GM12878 (cell line): ENCODE results near the gene RAB3A. TPM values are rescaled to one million over a fixed set of nuclear protein-coding genes. Genes with fewer than 3 reads are reported as not detected.
A peak's percentile ranks its signal among the peaks of the same experiment; 100 is the strongest.

ENCODE experiments used
- ATAC-seq: fragments of 200-7000 bp; cut with Tn5 transposase; 3 replicates; pipeline ENCODE4 v1.9.1; 2020; ENCODE audit warnings: mild to moderate bottlenecking, moderate library complexity
- BruUV-seq: library from RNA; stranded (reverse); fragments of 400-500 nt; replicated peaks from 2 replicates; lab custom pipeline; 2021; lab: Mats Ljungman, UMichigan
- CTCF ChIA-PET: fragments of 300-600 bp; sonication (Branson Sonifier 250); formaldehyde crosslinking; extraction: SDS; loops from one replicate; lab custom pipeline; 2021; ENCODE audit warnings: inconsistent platforms; lab: Yijun Ruan, JAX
- POLR2A ChIA-PET: fragments of 350-600 bp; formaldehyde crosslinking; extraction: SDS; loops from one replicate; lab custom pipeline; 2021; ENCODE audit warnings: inconsistent platforms; lab: Charles Lee
- RAD21 ChIA-PET: fragments of 300-600 bp; sonication (Branson Sonifier 250); formaldehyde crosslinking; loops from one replicate; lab custom pipeline; 2023; ENCODE audit warnings: antibody characterized with exemption; ENCODE audit not compliant: unreplicated experiment; lab: Charles Lee
- SMC1A ChIA-PET: fragments of 300-600 bp; sonication (Branson Sonifier 250); formaldehyde crosslinking; loops from one replicate; lab custom pipeline; 2023; ENCODE audit not compliant: unreplicated experiment, uncharacterized antibody; lab: Charles Lee
- DNase-seq: peaks from one replicate; pipeline ENCODE4 v3.0.0-alpha.2; 2011; ENCODE audit warnings: low read depth, low spot score
- FAIRE-seq: peaks from 3 replicates; lab custom pipeline; 2011; peaks lifted over from hg19 to GRCh38; lab: Jason Lieb, UNC
- H2AFZ ChIP-seq: 2 replicates; pipeline ENCODE4 v1.6.0; 2011; ENCODE audit warnings: low read depth, low read length, control low read depth; ENCODE audit not compliant: control insufficient read depth
- H3K27ac ChIP-seq: 2 replicates; pipeline ENCODE4 v1.5.1; 2011; ENCODE audit warnings: control low read depth; ENCODE audit not compliant: control insufficient read depth, insufficient read depth
- H3K27me3 ChIP-seq, 2 experiments: replicated peaks in 1 of 2; 2 replicates each; pipeline versions ENCODE4 v1.6.0 to v1.6.1; 2011; ENCODE audit warnings: low read length in 1 of 2; ENCODE audit not compliant: control insufficient read depth in 2 of 2, insufficient read depth in 2 of 2
- H3K36me3 ChIP-seq, 2 experiments: 2 replicates each; pipeline ENCODE4 v1.5.1; 2011; ENCODE audit warnings: low read length in 1 of 2; ENCODE audit not compliant: control insufficient read depth in 2 of 2, insufficient read depth in 2 of 2
- H3K4me1 ChIP-seq: 2 replicates; pipeline ENCODE4 v1.6.1; 2011; ENCODE audit warnings: mild to moderate bottlenecking, low read length, moderate library complexity, mixed read lengths; ENCODE audit not compliant: control insufficient read depth, insufficient read depth
- H3K4me2 ChIP-seq: 2 replicates; pipeline ENCODE4 v1.6.0; 2011; ENCODE audit warnings: control low read depth; ENCODE audit not compliant: control insufficient read depth, insufficient read depth
- H3K4me3 ChIP-seq: fragments of 200-600 bp; sonication (generic); 2 replicates; pipeline ENCODE4 v1.5.1; 2016
- H3K79me2 ChIP-seq: 2 replicates; pipeline ENCODE4 v1.6.0; 2011; ENCODE audit warnings: low read length; ENCODE audit not compliant: control insufficient read depth, insufficient read depth
- H3K9ac ChIP-seq: 2 replicates; pipeline ENCODE4 v1.8.0; 2011; ENCODE audit warnings: low read length, control low read depth, mixed read lengths; ENCODE audit not compliant: control insufficient read depth, insufficient read depth
- H3K9me3 ChIP-seq: replicated peaks from 3 replicates; pipeline ENCODE4 v1.5.1; 2011; ENCODE audit warnings: mild to moderate bottlenecking, low read length; ENCODE audit not compliant: control insufficient read depth, insufficient read depth
- H4K20me1 ChIP-seq: 2 replicates; pipeline ENCODE4 v1.6.0; 2011; ENCODE audit not compliant: control insufficient read depth, insufficient read depth
- MTA3 ChIP-seq: IDR thresholded peaks from 2 replicates; pipeline ENCODE4 v1.6.1; 2012; ENCODE audit warnings: low read length, inconsistent platforms, borderline replicate concordance
- NR2C2 ChIP-seq: IDR thresholded peaks from 2 replicates; pipeline ENCODE4 v1.6.1; 2011; ENCODE audit warnings: borderline replicate concordance, low read depth; ENCODE audit not compliant: control insufficient read depth, insufficient read length
- SMC3 ChIP-seq: IDR thresholded peaks from 2 replicates; pipeline ENCODE4 v1.6.1; 2011; ENCODE audit warnings: low read length, improper control_type of control experiment, borderline replicate concordance
- TCF12 ChIP-seq: IDR thresholded peaks from 2 replicates; pipeline ENCODE4 v1.6.1; 2011; ENCODE audit warnings: low read depth, mild to moderate bottlenecking, low read length
- WRNIP1 ChIP-seq: IDR thresholded peaks from 2 replicates; pipeline ENCODE4 v1.6.1; 2011; ENCODE audit warnings: low read depth, low read length, improper control_type of control experiment, borderline replicate concordance
- WGBS: methylation state at CpG from one replicate; pipeline ENCODE4 v1.1.6; 2016; ENCODE audit warnings: low lambda C conversion rate; ENCODE audit not compliant: insufficient replicate concordance, insufficient coverage; ENCODE audit errors: missing lambda C conversion rate; 5-methylcytosine and 5-hydroxymethylcytosine counted together
- in situ Hi-C: fragments of 300-500 bp; cut with MboI; formaldehyde crosslinking; loops from 9 replicates; pipeline ENCODE4 v1.14.3; 2018; ENCODE audit warnings: mixed read lengths
- intact Hi-C: fragments of 100-400 bp; cut with micrococcal nuclease; formaldehyde crosslinking; loops from one replicate; pipeline ENCODE4 v1.14.2; 2022; ENCODE audit not compliant: unreplicated experiment
- polyA plus RNA-seq, 11 experiments: library from polyadenylated mRNA; depleted of rRNA in 4 of 11; unstranded in 6 of 11; stranded (reverse) in 5 of 11; fragments of >200 nt; fragmentation: Nextera tagmentation in 4 of 11; fragmentation: Illumina TruSeq in 1 of 11; extraction: Ambion mirVana in 4 of 11; extraction: Trizol in 1 of 11; gene quantifications; 1 replicate in 1 of 11; 2 replicates in 10 of 11; pipeline versions ENCODE4 v1.2.1 to v1.2.3, GENCODE V29; 2011 to 2016; ENCODE audit warnings: inconsistent platforms in 2 of 11, missing spikeins in 2 of 11, low read depth in 1 of 11
- total RNA-seq, 4 experiments: library from RNA; depleted of rRNA in 3 of 4; stranded (reverse); fragments of >200 nt in 3 of 4; fragmentation: Illumina TruSeq in 1 of 4; extraction: Trizol in 1 of 4; gene quantifications; 2 replicates each; pipeline versions ENCODE4 v1.2.1 to v1.2.3, GENCODE V29; 2013 to 2021
- TF ChIP-seq, protein P1 (sequence below): fragments of 450-650 bp; IDR thresholded peaks from 2 replicates; pipeline ENCODE4 v1.6.1; 2018; ENCODE audit warnings: borderline replicate concordance, mild to moderate bottlenecking; ENCODE audit not compliant: partially characterized antibody
- TF ChIP-seq, protein P2 (sequence below): fragments of 450-650 bp; IDR thresholded peaks from 2 replicates; pipeline ENCODE4 v1.6.1; 2016; ENCODE audit warnings: mild to moderate bottlenecking
- TF ChIP-seq, protein P3 (sequence below), 3 experiments: IDR thresholded peaks in 2 of 3; conservative IDR thresholded peaks in 1 of 3; 2 replicates each; pipeline ENCODE4 v1.5.1; 2011; ENCODE audit warnings: low read depth in 3 of 3, low read length in 3 of 3, mild to moderate bottlenecking in 3 of 3, control low read depth in 2 of 3, moderate library complexity in 2 of 3, inconsistent platforms in 1 of 3, mixed read lengths in 1 of 3; ENCODE audit not compliant: control insufficient read depth in 2 of 3, insufficient read depth in 1 of 3; ENCODE audit errors: extremely low read depth in 1 of 3
- TF ChIP-seq, protein P4 (sequence below): fragments of 450-650 bp; conservative IDR thresholded peaks from 2 replicates; pipeline ENCODE4 v1.6.1; 2017; ENCODE audit warnings: mild to moderate bottlenecking, moderate library complexity
- TF ChIP-seq, protein P5 (sequence below): fragments of 450-650 bp; IDR thresholded peaks from 2 replicates; pipeline ENCODE4 v1.6.1; 2017; ENCODE audit warnings: mild to moderate bottlenecking, low read depth, inconsistent platforms; ENCODE audit not compliant: poor library complexity, severe bottlenecking

Gene RAB3A
- total and polyA plus RNA-seq, 10 of the 15 experiments (the other 5 are each of a cell fraction or from before 2014, with no cell fraction given): 0.07 to 3.5 (median 1.2) TPM; not detected in 1

DNA sequence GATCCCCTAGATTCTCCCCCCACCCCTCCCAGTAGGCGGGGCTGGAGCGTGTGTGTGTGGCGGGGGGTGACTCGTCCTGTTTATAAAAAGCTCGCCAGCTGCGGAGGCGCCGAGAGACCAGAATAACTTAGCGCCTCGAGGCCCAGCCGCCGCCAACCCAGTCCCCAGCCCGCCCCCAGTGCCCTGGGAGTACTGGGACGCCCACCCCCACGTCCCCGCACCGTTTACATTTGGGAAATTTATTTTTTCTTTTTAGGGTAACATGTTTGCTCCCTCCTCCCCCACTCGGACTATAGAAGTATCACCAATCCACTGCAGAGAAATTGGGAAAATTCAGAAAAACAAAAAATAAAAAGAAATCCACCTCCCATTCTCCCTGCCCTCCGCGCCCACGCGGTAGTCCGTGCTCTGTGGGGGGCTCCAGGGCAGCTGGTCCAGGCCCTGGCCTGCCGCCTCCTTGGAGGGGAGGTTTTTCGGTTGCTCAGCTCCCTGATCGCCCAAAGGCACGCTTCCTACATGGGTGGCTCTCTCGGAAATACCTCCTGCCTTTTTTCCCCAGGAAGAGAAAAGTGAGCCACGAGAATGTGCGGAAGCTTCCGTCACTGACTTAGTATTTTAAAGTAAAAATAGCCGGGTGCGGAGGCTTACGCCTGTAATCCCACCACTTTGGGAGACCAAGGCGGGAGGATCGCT lies 1.5 kb upstream of the RAB3A start:
- Histone ChIP-seq H2AFZ (peak overlapping the region; percentile 84), H3K4me1 (peaks cover 6% of the 10 kb centered on the region), H4K20me1 (no peaks in the 10 kb centered on the region), H3K27me3 (no peaks in the 10 kb centered on the region), H3K9ac (peak overlapping the region; percentile 84), H3K4me2 (peak overlapping the region; percentile 62), H3K36me3 (peaks cover 0 to 2% of the 10 kb centered on the region in 2 experiments; a peak in 2 of 4 replicates), H3K27ac (peak overlapping the region; percentile 68), H3K4me3 (peak overlapping the region; percentile 86), H3K79me2 (peaks cover 9% of the 10 kb centered on the region), H3K9me3 (no peaks in the 10 kb centered on the region)
- 39% methylated on average over 35 of the region's 36 CpGs for WGBS
- RAD21 ChIA-PET: interaction anchor here (0.9 to 8.1 kb wide), 14 partner anchors 10 to 142 kb away, joined by 3 to 175 read pairs (median 5); partner anchors contain the start of genes JUND and MPV17L2
- FAIRE-seq (no peak), DNase-seq (no peak), ATAC-seq (peak; percentile 23)
- POLR2A ChIA-PET: interaction anchor here (0.5 to 3.4 kb wide), 19 partner anchors 11 to 212 kb away, joined by 3 to 29 read pairs (median 4); partner anchors contain the start of genes JUND, LSM4, MPV17L2 and PDE4C
- CTCF ChIA-PET: interaction anchor here (0.6 to 11.7 kb wide), 17 partner anchors 13 to 250 kb away, joined by 3 to 213 read pairs (median 3); partner anchors contain the start of genes LSM4, MPV17L2 and PDE4C
- SMC1A ChIA-PET: interaction anchor here (0.7 to 9.5 kb wide), 19 partner anchors 11 to 205 kb away, joined by 3 to 121 read pairs (median 4); a partner anchor contains a TSS
- in situ Hi-C loops: loop anchor here (5.0 kb wide), 1 partner anchor 42 kb away; no protein-coding TSS in a partner anchor
- intact Hi-C loops: loop anchor here (5.0 to 10.0 kb wide), 2 partner anchors 122 to 209 kb away; partner anchors contain the start of gene SSBP4
- BruUV-seq: no TSS peak
- TF ChIP-seq NR2C2 (no peak), SMC3 (no peak), WRNIP1 (no peak), MTA3 (no peak), TCF12 (peak; percentile 66; the same call in 1 of the 2 replicates)
- TF ChIP-seq, protein P1, sequence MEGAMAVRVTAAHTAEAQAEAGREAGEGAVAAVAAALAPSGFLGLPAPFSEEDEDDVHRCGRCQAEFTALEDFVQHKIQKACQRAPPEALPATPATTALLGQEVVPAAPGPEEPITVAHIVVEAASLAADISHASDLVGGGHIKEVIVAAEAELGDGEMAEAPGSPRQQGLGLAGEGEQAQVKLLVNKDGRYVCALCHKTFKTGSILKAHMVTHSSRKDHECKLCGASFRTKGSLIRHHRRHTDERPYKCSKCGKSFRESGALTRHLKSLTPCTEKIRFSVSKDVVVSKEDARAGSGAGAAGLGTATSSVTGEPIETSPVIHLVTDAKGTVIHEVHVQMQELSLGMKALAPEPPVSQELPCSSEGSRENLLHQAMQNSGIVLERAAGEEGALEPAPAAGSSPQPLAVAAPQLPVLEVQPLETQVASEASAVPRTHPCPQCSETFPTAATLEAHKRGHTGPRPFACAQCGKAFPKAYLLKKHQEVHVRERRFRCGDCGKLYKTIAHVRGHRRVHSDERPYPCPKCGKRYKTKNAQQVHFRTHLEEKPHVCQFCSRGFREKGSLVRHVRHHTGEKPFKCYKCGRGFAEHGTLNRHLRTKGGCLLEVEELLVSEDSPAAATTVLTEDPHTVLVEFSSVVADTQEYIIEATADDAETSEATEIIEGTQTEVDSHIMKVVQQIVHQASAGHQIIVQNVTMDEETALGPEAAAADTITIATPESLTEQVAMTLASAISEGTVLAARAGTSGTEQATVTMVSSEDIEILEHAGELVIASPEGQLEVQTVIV: no peak
- TF ChIP-seq, protein P2, sequence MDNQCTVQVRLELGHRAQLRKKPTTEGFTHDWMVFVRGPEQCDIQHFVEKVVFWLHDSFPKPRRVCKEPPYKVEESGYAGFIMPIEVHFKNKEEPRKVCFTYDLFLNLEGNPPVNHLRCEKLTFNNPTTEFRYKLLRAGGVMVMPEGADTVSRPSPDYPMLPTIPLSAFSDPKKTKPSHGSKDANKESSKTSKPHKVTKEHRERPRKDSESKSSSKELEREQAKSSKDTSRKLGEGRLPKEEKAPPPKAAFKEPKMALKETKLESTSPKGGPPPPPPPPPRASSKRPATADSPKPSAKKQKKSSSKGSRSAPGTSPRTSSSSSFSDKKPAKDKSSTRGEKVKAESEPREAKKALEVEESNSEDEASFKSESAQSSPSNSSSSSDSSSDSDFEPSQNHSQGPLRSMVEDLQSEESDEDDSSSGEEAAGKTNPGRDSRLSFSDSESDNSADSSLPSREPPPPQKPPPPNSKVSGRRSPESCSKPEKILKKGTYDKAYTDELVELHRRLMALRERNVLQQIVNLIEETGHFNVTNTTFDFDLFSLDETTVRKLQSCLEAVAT: peak; percentile 83
- TF ChIP-seq, protein P3, sequence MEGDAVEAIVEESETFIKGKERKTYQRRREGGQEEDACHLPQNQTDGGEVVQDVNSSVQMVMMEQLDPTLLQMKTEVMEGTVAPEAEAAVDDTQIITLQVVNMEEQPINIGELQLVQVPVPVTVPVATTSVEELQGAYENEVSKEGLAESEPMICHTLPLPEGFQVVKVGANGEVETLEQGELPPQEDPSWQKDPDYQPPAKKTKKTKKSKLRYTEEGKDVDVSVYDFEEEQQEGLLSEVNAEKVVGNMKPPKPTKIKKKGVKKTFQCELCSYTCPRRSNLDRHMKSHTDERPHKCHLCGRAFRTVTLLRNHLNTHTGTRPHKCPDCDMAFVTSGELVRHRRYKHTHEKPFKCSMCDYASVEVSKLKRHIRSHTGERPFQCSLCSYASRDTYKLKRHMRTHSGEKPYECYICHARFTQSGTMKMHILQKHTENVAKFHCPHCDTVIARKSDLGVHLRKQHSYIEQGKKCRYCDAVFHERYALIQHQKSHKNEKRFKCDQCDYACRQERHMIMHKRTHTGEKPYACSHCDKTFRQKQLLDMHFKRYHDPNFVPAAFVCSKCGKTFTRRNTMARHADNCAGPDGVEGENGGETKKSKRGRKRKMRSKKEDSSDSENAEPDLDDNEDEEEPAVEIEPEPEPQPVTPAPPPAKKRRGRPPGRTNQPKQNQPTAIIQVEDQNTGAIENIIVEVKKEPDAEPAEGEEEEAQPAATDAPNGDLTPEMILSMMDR (IDR thresholded peaks at IDR 0.05 in 2 of 3, conservative IDR thresholded peaks at IDR 0.05 in 1 of 3; ENCODE audit: control insufficient read depth in 2 of 3, extremely low read depth in 1 of 3, insufficient read depth in 1 of 3, low read depth in 3 of 3, low read length in 3 of 3): no peak
- TF ChIP-seq, protein P4, sequence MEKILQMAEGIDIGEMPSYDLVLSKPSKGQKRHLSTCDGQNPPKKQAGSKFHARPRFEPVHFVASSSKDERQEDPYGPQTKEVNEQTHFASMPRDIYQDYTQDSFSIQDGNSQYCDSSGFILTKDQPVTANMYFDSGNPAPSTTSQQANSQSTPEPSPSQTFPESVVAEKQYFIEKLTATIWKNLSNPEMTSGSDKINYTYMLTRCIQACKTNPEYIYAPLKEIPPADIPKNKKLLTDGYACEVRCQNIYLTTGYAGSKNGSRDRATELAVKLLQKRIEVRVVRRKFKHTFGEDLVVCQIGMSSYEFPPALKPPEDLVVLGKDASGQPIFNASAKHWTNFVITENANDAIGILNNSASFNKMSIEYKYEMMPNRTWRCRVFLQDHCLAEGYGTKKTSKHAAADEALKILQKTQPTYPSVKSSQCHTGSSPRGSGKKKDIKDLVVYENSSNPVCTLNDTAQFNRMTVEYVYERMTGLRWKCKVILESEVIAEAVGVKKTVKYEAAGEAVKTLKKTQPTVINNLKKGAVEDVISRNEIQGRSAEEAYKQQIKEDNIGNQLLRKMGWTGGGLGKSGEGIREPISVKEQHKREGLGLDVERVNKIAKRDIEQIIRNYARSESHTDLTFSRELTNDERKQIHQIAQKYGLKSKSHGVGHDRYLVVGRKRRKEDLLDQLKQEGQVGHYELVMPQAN: 0 out of 2 replicates have a peak, but pooled peaks have one; percentile 21
- TF ChIP-seq, protein P5, sequence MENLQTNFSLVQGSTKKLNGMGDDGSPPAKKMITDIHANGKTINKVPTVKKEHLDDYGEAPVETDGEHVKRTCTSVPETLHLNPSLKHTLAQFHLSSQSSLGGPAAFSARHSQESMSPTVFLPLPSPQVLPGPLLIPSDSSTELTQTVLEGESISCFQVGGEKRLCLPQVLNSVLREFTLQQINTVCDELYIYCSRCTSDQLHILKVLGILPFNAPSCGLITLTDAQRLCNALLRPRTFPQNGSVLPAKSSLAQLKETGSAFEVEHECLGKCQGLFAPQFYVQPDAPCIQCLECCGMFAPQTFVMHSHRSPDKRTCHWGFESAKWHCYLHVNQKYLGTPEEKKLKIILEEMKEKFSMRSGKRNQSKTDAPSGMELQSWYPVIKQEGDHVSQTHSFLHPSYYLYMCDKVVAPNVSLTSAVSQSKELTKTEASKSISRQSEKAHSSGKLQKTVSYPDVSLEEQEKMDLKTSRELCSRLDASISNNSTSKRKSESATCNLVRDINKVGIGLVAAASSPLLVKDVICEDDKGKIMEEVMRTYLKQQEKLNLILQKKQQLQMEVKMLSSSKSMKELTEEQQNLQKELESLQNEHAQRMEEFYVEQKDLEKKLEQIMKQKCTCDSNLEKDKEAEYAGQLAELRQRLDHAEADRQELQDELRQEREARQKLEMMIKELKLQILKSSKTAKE: no peak
